H1 (cell line): ENCODE results near the gene SLC25A3. TPM values are rescaled to one million over a fixed set of nuclear protein-coding genes. Genes with fewer than 3 reads are reported as not detected.

ENCODE experiments used
- CTCF ChIA-PET: fragments of 300-600 bp; sonication (Branson Sonifier 250); formaldehyde crosslinking; loops from one replicate; lab custom pipeline; 2021; ENCODE audit not compliant: partially characterized antibody; lab: Charles Lee
- POLR2A ChIA-PET: fragments of 300-600 bp; sonication (Branson Sonifier 250); formaldehyde crosslinking; loops from one replicate; lab custom pipeline; 2021; ENCODE audit warnings: inconsistent platforms; ENCODE audit not compliant: partially characterized antibody; lab: Charles Lee
- DNase-seq, 2 experiments: peaks; one replicate each; pipeline versions ENCODE4 v3.0.0 to v3.0.0-alpha.2; 2010 to 2022; ENCODE audit warnings: low spot score in 2 of 2, low read depth in 1 of 2, mixed read lengths in 1 of 2
- FAIRE-seq: peaks from 2 replicates; lab custom pipeline; 2011; peaks lifted over from hg19 to GRCh38; lab: Jason Lieb, UNC
- H2AFZ ChIP-seq: 2 replicates; pipeline ENCODE4 v1.8.1; 2012; ENCODE audit warnings: low read length, inconsistent platforms
- H2AK5ac ChIP-seq: 2 replicates; pipeline ENCODE4 v1.6.1; 2013; ENCODE audit warnings: low read depth, low read length
- H2BK120ac ChIP-seq: replicated peaks from 2 replicates; pipeline ENCODE3; 2013; ENCODE audit warnings: low read depth, low read length, inconsistent platforms
- H2BK12ac ChIP-seq: 2 replicates; pipeline ENCODE4 v1.6.1; 2013; ENCODE audit warnings: low read depth, low read length
- H2BK15ac ChIP-seq: 2 replicates; pipeline ENCODE4 v1.6.1; 2013; ENCODE audit warnings: low read length
- H2BK20ac ChIP-seq: 2 replicates; pipeline ENCODE4 v1.6.1; 2013; ENCODE audit warnings: low read length
- H2BK5ac ChIP-seq: 2 replicates; pipeline ENCODE4 v1.6.1; 2013; ENCODE audit warnings: low read depth, low read length
- H3K14ac ChIP-seq: 2 replicates; pipeline ENCODE4 v1.6.1; 2013; ENCODE audit warnings: inconsistent platforms; ENCODE audit not compliant: insufficient read length
- H3K18ac ChIP-seq: 2 replicates; pipeline ENCODE4 v1.6.1; 2013; ENCODE audit warnings: low read length; ENCODE audit errors: extremely low read depth
- H3K23ac ChIP-seq: 2 replicates; pipeline ENCODE4 v1.6.1; 2013; ENCODE audit warnings: inconsistent platforms; ENCODE audit not compliant: insufficient read length
- H3K23me2 ChIP-seq: 2 replicates; pipeline ENCODE4 v1.6.1; 2013; ENCODE audit warnings: low read depth, low read length
- H3K27ac ChIP-seq: 2 replicates; pipeline ENCODE4 v1.6.1; 2011; ENCODE audit warnings: low read depth, low read length, inconsistent platforms
- H3K27me3 ChIP-seq, 4 experiments: replicated peaks in 1 of 4; 1 replicate in 1 of 4; 2 replicates in 3 of 4; pipeline versions ENCODE4 v1.6.1 to v1.8.1; 2011 to 2013; ENCODE audit warnings: low read length in 3 of 4, mild to moderate bottlenecking in 3 of 4, inconsistent platforms in 2 of 4, mixed read lengths in 2 of 4, moderate library complexity in 1 of 4; ENCODE audit not compliant: control insufficient read depth in 3 of 4, insufficient read depth in 3 of 4; ENCODE audit errors: extremely low read depth in 1 of 4
- H3K36me3 ChIP-seq, 4 experiments: 2 replicates each; pipeline versions ENCODE4 v1.6.1 to v1.8.1; 2011 to 2013; ENCODE audit warnings: mild to moderate bottlenecking in 4 of 4, low read length in 3 of 4, moderate library complexity in 2 of 4, control low read depth in 1 of 4, inconsistent platforms in 1 of 4; ENCODE audit not compliant: insufficient read depth in 4 of 4, control insufficient read depth in 2 of 4
- H3K4ac ChIP-seq: replicated peaks from 2 replicates; pipeline ENCODE3; 2013; ENCODE audit warnings: low read length, low read depth, mixed read lengths, inconsistent platforms; ENCODE audit not compliant: insufficient read length
- H3K4me1 ChIP-seq, 4 experiments: replicated peaks in 1 of 4; 1 replicate in 1 of 4; 2 replicates in 3 of 4; pipeline versions ENCODE4 v1.6.1 to v1.8.1; 2011 to 2013; ENCODE audit warnings: low read length in 3 of 4, inconsistent platforms in 2 of 4, mixed read lengths in 1 of 4; ENCODE audit not compliant: insufficient read depth in 4 of 4, control insufficient read depth in 3 of 4
- H3K4me2 ChIP-seq, 2 experiments: 2 replicates each; pipeline versions ENCODE4 v1.6.1 to v1.8.1; 2011 to 2013; ENCODE audit warnings: low read depth in 2 of 2, low read length in 2 of 2, control low read depth in 1 of 2, inconsistent platforms in 1 of 2, mild to moderate bottlenecking in 1 of 2; ENCODE audit not compliant: insufficient read depth in 1 of 2
- H3K4me3 ChIP-seq, 4 experiments: fragments of 200-600, 300-600 bp in 1 of 4; sonication (generic), shearing (Covaris generic), sonication (Bioruptor Twin) in 1 of 4; 2 replicates each; pipeline versions ENCODE4 v1.5.1 to v1.8.1; 2011 to 2016; ENCODE audit warnings: low read length in 4 of 4, low read depth in 3 of 4, control low read depth in 2 of 4, inconsistent platforms in 2 of 4, mild to moderate bottlenecking in 2 of 4, mixed read lengths in 1 of 4, moderate library complexity in 1 of 4; ENCODE audit not compliant: insufficient read depth in 2 of 4; ENCODE audit errors: extremely low read depth in 1 of 4
- H3K56ac ChIP-seq: replicated peaks from 2 replicates; pipeline ENCODE3; 2013; ENCODE audit warnings: low read depth, mild to moderate bottlenecking, mixed read lengths, low read length, inconsistent platforms; ENCODE audit not compliant: insufficient read length
- H3K79me1 ChIP-seq: 2 replicates; pipeline ENCODE4 v1.6.1; 2013; ENCODE audit warnings: low read depth, low read length, control low read depth
- H3K79me2 ChIP-seq, 2 experiments: 2 replicates each; pipeline versions ENCODE4 v1.6.1 to v1.8.1; 2012 to 2013; ENCODE audit warnings: low read length in 2 of 2, mild to moderate bottlenecking in 2 of 2, inconsistent platforms in 1 of 2; ENCODE audit not compliant: insufficient read depth in 2 of 2, control insufficient read depth in 1 of 2
- H3K9ac ChIP-seq, 4 experiments: replicated peaks in 1 of 4; 1 replicate in 1 of 4; 2 replicates in 3 of 4; pipeline versions ENCODE4 v1.6.1 to v1.8.1; 2011 to 2013; ENCODE audit warnings: low read depth in 3 of 4, low read length in 3 of 4, control low read depth in 2 of 4, mild to moderate bottlenecking in 2 of 4, moderate library complexity in 2 of 4, inconsistent platforms in 1 of 4; ENCODE audit errors: extremely low read depth in 1 of 4
- H3K9me3 ChIP-seq, 2 experiments: 2 replicates each; pipeline versions ENCODE4 v1.6.1 to v1.8.1; 2012 to 2013; ENCODE audit warnings: mild to moderate bottlenecking in 2 of 2, moderate library complexity in 2 of 2, control low read depth in 1 of 2, inconsistent platforms in 1 of 2, low read depth in 1 of 2, low read length in 1 of 2, mixed read lengths in 1 of 2; ENCODE audit not compliant: insufficient read depth in 2 of 2
- H4K20me1 ChIP-seq, 2 experiments: replicated peaks in 1 of 2; 2 replicates each; pipeline versions ENCODE3 to v1.8.1; 2011 to 2013; ENCODE audit warnings: inconsistent platforms in 2 of 2, low read length in 2 of 2, mild to moderate bottlenecking in 1 of 2; ENCODE audit not compliant: insufficient read depth in 2 of 2, control insufficient read depth in 1 of 2
- H4K5ac ChIP-seq: 2 replicates; pipeline ENCODE4 v1.6.1; 2013; ENCODE audit warnings: low read length, low read depth, mixed read lengths, inconsistent platforms; ENCODE audit not compliant: insufficient read length
- H4K8ac ChIP-seq: 2 replicates; pipeline ENCODE4 v1.8.0; 2013; ENCODE audit warnings: mild to moderate bottlenecking, moderate library complexity, low read length, inconsistent platforms; ENCODE audit not compliant: insufficient read depth; ENCODE audit errors: extremely low read depth
- H4K91ac ChIP-seq: replicated peaks from 2 replicates; pipeline ENCODE3; 2013; ENCODE audit warnings: low read length, mixed read lengths, inconsistent platforms; ENCODE audit not compliant: insufficient read length
- BACH1 ChIP-seq: IDR thresholded peaks from 2 replicates; pipeline ENCODE4 v1.6.1; 2012; ENCODE audit warnings: low read length, improper control_type of control experiment
- JUN ChIP-seq: IDR thresholded peaks from 2 replicates; pipeline ENCODE4 v1.6.1; 2011; ENCODE audit warnings: low read depth, mild to moderate bottlenecking, improper control_type of control experiment, low read length
- KDM5A ChIP-seq: fragments of 200-600 bp; IDR thresholded peaks from 2 replicates; pipeline ENCODE4 v1.7.1; 2012; ENCODE audit warnings: mild to moderate bottlenecking, low read length, inconsistent platforms, mixed read lengths
- POLR2AphosphoS5 ChIP-seq: IDR thresholded peaks from 2 replicates; pipeline ENCODE4 v1.6.1; 2011; ENCODE audit warnings: low read depth, low read length
- SIX5 ChIP-seq: IDR thresholded peaks from 2 replicates; pipeline ENCODE4 v1.6.1; 2011; ENCODE audit warnings: mild to moderate bottlenecking, low read depth, low read length
- WGBS, 2 experiments: shearing (Covaris generic) in 1 of 2; methylation state at CpG; one replicate each; pipeline versions ENCODE4 v1.1.6 to v1.1.7; 2013 to 2015; ENCODE audit warnings: low lambda C conversion rate in 2 of 2, mixed read lengths in 2 of 2, inconsistent platforms in 1 of 2, low coverage in 1 of 2, missing lambda C conversion rate in 1 of 2; ENCODE audit not compliant: insufficient replicate concordance in 2 of 2, insufficient coverage in 1 of 2, insufficient read length in 1 of 2; ENCODE audit errors: extremely low coverage in 1 of 2, missing lambda C conversion rate in 1 of 2; 5-methylcytosine and 5-hydroxymethylcytosine counted together
- polyA plus RNA-seq, 7 experiments: library from polyadenylated mRNA; depleted of rRNA in 3 of 7; stranded (reverse) in 5 of 7; unstranded in 2 of 7; fragments of >200 nt in 5 of 7; fragments of 200-250 nt in 2 of 7; gene quantifications; 1 replicate in 5 of 7; 2 replicates in 1 of 7; 4 replicates in 1 of 7; pipeline versions ENCODE4 v1.2.1 to v1.2.3, GENCODE V29; 2011 to 2013; ENCODE audit warnings: missing spikeins in 2 of 7, mixed read lengths in 2 of 7
- total RNA-seq: library from RNA; stranded (reverse); fragmentation: NEBNext Ultra II Directional; extraction: Animal tissue kit (Norgen Biotek cat#: 25700); gene quantifications from 2 replicates; pipeline ENCODE4 v1.2.1, GENCODE V29; 2021

The SLC25A3 gene
- total and polyA plus RNA-seq, 2 of the 8 experiments (the other 6 are each of a cell fraction or from before 2014, with no cell fraction given) = 702 to 709 TPM

DNA sequence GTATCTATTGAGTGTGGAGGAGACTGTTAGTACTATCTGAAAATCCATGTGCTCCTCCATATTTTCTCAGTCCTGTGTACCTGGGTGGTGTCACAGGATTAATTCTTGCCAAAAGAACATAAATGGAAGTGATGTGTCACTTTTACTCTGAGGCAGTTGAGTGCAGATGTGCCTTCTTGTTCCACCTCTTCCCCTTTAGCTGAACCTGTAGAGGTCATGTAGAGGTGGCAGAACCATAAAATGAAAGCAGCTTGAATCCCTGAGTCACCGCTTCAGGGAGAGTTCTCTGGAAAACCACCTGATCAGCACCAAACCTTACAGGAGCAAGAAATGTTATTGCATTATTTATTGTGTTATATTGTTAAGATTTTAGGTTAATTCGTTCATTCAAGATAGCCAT, 14.7 kb upstream of the SLC25A3 start:
- no peak overlapping the region for H4K8ac ChIP-seq
- no peak overlapping the region for H3K56ac ChIP-seq
- H3K18ac ChIP-seq = no peak overlapping the region
- no peaks in the 10 kb centered on the region; the same call in 1 of the 2 replicates for H3K23me2 ChIP-seq
- no peak overlapping the region for H3K9ac ChIP-seq
- H2BK12ac ChIP-seq = no peak overlapping the region; the same call in 1 of the 2 replicates
- H3K4me3 ChIP-seq = no peak overlapping the region
- no peak overlapping the region for H2BK120ac ChIP-seq
- no peaks in the 10 kb centered on the region for H3K4me1 ChIP-seq
- no peaks in the 10 kb centered on the region for H3K9me3 ChIP-seq
- no peak overlapping the region for H2AK5ac ChIP-seq
- no peak overlapping the region for H4K5ac ChIP-seq
- no peaks in the 10 kb centered on the region for H4K20me1 ChIP-seq
- TF ChIP-seq KDM5A (no peak), JUN (no peak), POLR2AphosphoS5 (no peak), SIX5 (no peak), BACH1 (no peak)
- no peak overlapping the region for H3K14ac ChIP-seq
- H3K79me2 ChIP-seq = no peaks in the 10 kb centered on the region
- H2AFZ ChIP-seq = no peak overlapping the region
- DNase-seq (no peak), FAIRE-seq (no peak)
- 82% methylated on average over 2 of the region's 2 CpGs; no CpG with 5 or more reads in 1 of the 2 experiments for WGBS, 2 experiments
- no peak overlapping the region for H3K4ac ChIP-seq
- no peaks in the 10 kb centered on the region for H3K27me3 ChIP-seq
- H4K91ac ChIP-seq = no peak overlapping the region
- H2BK15ac ChIP-seq = no peak overlapping the region
- H2BK5ac ChIP-seq = no peak overlapping the region
- no peaks in the 10 kb centered on the region for H3K36me3 ChIP-seq
- no peak overlapping the region for H3K23ac ChIP-seq
- H3K4me2 ChIP-seq = no peak overlapping the region
- no peak overlapping the region for H3K27ac ChIP-seq
- no peak overlapping the region for H2BK20ac ChIP-seq
- ChIA-PET CTCF (interaction anchor here (0.8 to 2.4 kb wide), 2 partner anchors 13 to 14 kb away, joined by 3 to 16 read pairs; no protein-coding TSS in a partner anchor), POLR2A (interaction anchor here (1.2 kb wide), 1 partner anchor 11 kb away, joined by 3 read pairs; no protein-coding TSS in a partner anchor)
- H3K79me1 ChIP-seq = no peaks in the 10 kb centered on the region
